SU-DHL-6 (cell line): Measurements from ENCODE around the gene HMX1.

Source experiments
- H2AFZ ChIP-seq: fragments of 200-600 bp; sonication (generic); 2 replicates; pipeline ENCODE4 v1.6.1; 2014; ENCODE audit warnings: low read depth, mild to moderate bottlenecking, moderate library complexity, mixed read lengths, antibody characterized with exemption, low read length; ENCODE audit not compliant: severe bottlenecking
- H3F3A ChIP-seq: fragments of 200-600 bp; shearing (Covaris generic); 2 replicates; pipeline ENCODE4 v1.6.0; 2016; ENCODE audit warnings: antibody characterized with exemption, mild to moderate bottlenecking; ENCODE audit not compliant: insufficient read depth
- H3K27ac ChIP-seq: fragments of 200-600 bp; sonication (generic); 2 replicates; pipeline ENCODE4 v1.5.1; 2016; ENCODE audit warnings: low read depth, mild to moderate bottlenecking, low read length, moderate library complexity, mixed read lengths
- H3K27me3 ChIP-seq: fragments of 200-600 bp; sonication (generic), shearing (Covaris generic); 2 replicates; pipeline ENCODE4 v1.6.0; 2014; ENCODE audit warnings: mild to moderate bottlenecking, low read length
- H3K36me3 ChIP-seq: fragments of 200-600 bp; sonication (generic); 2 replicates; pipeline ENCODE4 v1.6.1; 2014; ENCODE audit warnings: mild to moderate bottlenecking, low read length, mixed read lengths
- H3K4me2 ChIP-seq: fragments of 300-600, 200-600 bp; shearing (Covaris generic), sonication (generic); 2 replicates; pipeline ENCODE4 v1.6.0; 2014; ENCODE audit warnings: low read length, low read depth, mild to moderate bottlenecking; ENCODE audit not compliant: poor library complexity, severe bottlenecking
- H3K4me3 ChIP-seq: fragments of 200-600 bp; sonication (generic); 2 replicates; pipeline ENCODE4 v1.5.1; 2014; ENCODE audit warnings: antibody characterized with exemption, low read length, mild to moderate bottlenecking, mixed read lengths; ENCODE audit not compliant: insufficient read depth, poor library complexity, severe bottlenecking
- H3K79me2 ChIP-seq: fragments of 200-600 bp; sonication (generic); 2 replicates; pipeline ENCODE4 v1.6.1; 2014; ENCODE audit warnings: mild to moderate bottlenecking, low read length, moderate library complexity; ENCODE audit not compliant: insufficient read depth
- H3K9ac ChIP-seq: fragments of 200-600 bp; sonication (generic); 2 replicates; pipeline ENCODE4 v1.7.0; 2014; ENCODE audit warnings: mild to moderate bottlenecking, low read length
- H3K9me2 ChIP-seq: fragments of 200-600 bp; sonication (generic); replicated peaks from 2 replicates; pipeline ENCODE4 v1.6.1; 2014; ENCODE audit warnings: low read length; ENCODE audit not compliant: insufficient read depth
- H3K9me3 ChIP-seq: fragments of 200-600 bp; sonication (generic); 2 replicates; pipeline ENCODE4 v1.6.1; 2014; ENCODE audit warnings: low read length, mixed read lengths; ENCODE audit not compliant: insufficient read depth
- H4K20me1 ChIP-seq: fragments of 200-600 bp; sonication (generic); 2 replicates; pipeline ENCODE4 v1.6.1; 2014; ENCODE audit warnings: low read depth, mild to moderate bottlenecking, antibody characterized with exemption, low read length, moderate library complexity, mixed read lengths
- CTCF ChIP-seq: fragments of 200-600 bp; sonication (generic); IDR thresholded peaks from one replicate; pipeline ENCODE4 v1.5.1; 2017; ENCODE audit warnings: antibody characterized with exemption, mild to moderate bottlenecking, low read length, moderate library complexity; ENCODE audit not compliant: insufficient read depth, poor library complexity, severe bottlenecking
- EZH2phosphoT487 ChIP-seq: fragments of 200-600 bp; sonication (generic), shearing (Covaris generic); conservative IDR thresholded peaks from 2 replicates; pipeline ENCODE4 v1.6.1; 2018; ENCODE audit warnings: mild to moderate bottlenecking, antibody characterized with exemption, low read length, moderate library complexity, mixed read lengths

The HMX1 gene

GRCh38 chr4:8830611-8831200, 40.9 kb downstream of the HMX1 start:
- TF ChIP-seq CTCF, result no peak
- TF ChIP-seq EZH2phosphoT487, result no peak
- no peaks in the 10 kb centered on the region for H3F3A ChIP-seq
- no peaks in the 10 kb centered on the region for H3K79me2 ChIP-seq
- H3K9me3 ChIP-seq, result no peaks in the 10 kb centered on the region
- no peak overlapping the region for H2AFZ ChIP-seq
- no peak overlapping the region for H3K4me3 ChIP-seq
- no peak overlapping the region for H3K4me2 ChIP-seq
- no peak overlapping the region for H3K27ac ChIP-seq
- H3K27me3 ChIP-seq, result no peaks in the 10 kb centered on the region
- no peaks in the 10 kb centered on the region for H4K20me1 ChIP-seq
- no peaks in the 10 kb centered on the region for H3K36me3 ChIP-seq
- H3K9me2 ChIP-seq, result no peaks in the 10 kb centered on the region
- H3K9ac ChIP-seq, result no peak overlapping the region

- Histone ChIP-seq H3K79me2 (no peaks in the 10 kb centered on the region), H3K9ac (no peak overlapping the region), H4K20me1 (no peaks in the 10 kb centered on the region), H3F3A (no peaks in the 10 kb centered on the region), H3K4me2 (no peak overlapping the region), H3K36me3 (no peaks in the 10 kb centered on the region), H3K9me3 (no peaks in the 10 kb centered on the region), H3K27ac (no peak overlapping the region), H3K9me2 (no peaks in the 10 kb centered on the region), H3K27me3 (no peaks in the 10 kb centered on the region), H3K4me3 (no peak overlapping the region), H2AFZ (no peak overlapping the region)
- no peak for TF ChIP-seq EZH2phosphoT487
- TF ChIP-seq CTCF, result no peak
These were observed 41.6 kb downstream of the HMX1 start for GRCh38 chr4:8830056-8830455.

DNA sequence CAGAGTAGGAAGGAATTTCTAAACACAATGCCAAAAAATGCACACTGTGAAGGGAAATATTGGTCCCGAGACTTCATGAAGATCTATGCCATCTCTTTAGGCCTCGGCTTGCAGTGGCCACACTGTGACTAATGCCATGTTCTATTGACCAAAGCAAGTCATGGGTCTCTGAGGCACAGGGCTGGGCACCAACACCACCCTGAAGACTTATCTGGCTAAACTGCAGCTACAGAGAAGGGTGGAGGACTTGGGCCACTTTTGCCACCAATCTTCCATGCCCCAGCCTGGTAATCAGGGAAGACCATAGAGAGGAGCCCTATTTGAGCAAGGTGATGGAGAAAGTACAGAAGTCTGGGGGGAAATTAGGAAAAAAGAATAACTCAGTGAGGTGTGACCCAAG, 42.1 kb downstream of the HMX1 start:
- Histone ChIP-seq H3K79me2 (no peaks in the 10 kb centered on the region), H3K27me3 (no peaks in the 10 kb centered on the region), H3K9me3 (no peaks in the 10 kb centered on the region), H3F3A (no peaks in the 10 kb centered on the region), H3K36me3 (no peaks in the 10 kb centered on the region), H3K4me3 (no peak overlapping the region), H2AFZ (no peak overlapping the region), H3K4me2 (no peak overlapping the region), H3K9me2 (no peaks in the 10 kb centered on the region), H4K20me1 (no peaks in the 10 kb centered on the region), H3K27ac (no peak overlapping the region), H3K9ac (no peak overlapping the region)
- no peak for TF ChIP-seq EZH2phosphoT487
- TF ChIP-seq CTCF, result no peak
